Measurements from ENCODE around the gene C11orf91. TPM values are rescaled to one million over a fixed set of nuclear protein-coding genes. Genes with fewer than 3 reads are reported as not detected.

The C11orf91 gene
- total and polyA plus RNA-seq, 4 donors = not detected

DNA sequence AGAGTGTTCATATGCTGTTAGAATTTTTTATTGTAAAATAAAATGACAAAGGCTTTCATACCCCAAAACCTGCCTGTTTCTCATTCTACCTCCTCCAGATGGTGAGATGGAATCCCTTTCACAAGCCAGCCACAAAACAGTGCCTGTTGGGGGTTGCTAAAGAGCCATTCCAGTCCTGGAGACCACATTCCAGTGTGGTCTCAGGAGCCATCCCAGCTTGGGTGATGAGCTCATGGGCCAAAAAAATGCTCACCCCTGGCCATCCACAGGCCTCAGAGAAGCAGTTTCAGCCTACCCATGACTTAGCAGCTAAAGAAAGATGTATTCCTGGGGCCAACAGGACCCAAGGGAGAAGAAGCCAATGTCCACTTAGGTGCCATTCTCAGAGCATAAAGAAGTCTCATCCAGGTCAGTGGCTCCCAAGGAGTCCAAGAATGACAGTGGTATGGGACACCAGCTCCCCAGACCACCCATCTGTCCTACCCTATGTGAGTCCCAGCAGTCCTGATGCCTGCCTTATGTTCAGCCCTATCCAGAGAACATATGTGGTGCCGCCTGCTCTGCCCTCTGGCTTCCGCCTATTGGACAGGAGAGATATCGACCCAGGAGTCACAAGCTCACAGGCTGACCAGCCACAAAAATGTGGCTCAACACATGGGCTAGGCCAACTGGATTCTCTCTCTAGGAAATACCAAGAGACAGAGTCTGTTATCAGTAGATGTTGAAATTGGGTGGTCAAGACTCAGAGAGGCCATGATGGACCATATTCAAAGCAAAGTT, 26.4 kb downstream of the C11orf91 start:
- DNase-seq (ENCODE audit: low spot score) = no peak
- Histone ChIP-seq H3K4me3 (ENCODE audit: low read depth in 1 of 3, low read length in 3 of 3) (no peak overlapping the region), H3K9ac (ENCODE audit: low read depth in 1 of 2, low read length in 2 of 2) (no peak overlapping the region), H3K36me3 (ENCODE audit: control insufficient read depth in 4 of 4, insufficient read depth in 3 of 4, low read depth in 1 of 4, low read length in 3 of 4) (no peaks in the 10 kb centered on the region), H3K27me3 (ENCODE audit: control insufficient read depth in 4 of 4, insufficient read depth in 4 of 4, low read length in 3 of 4) (no peaks in the 10 kb centered on the region), H3K4me1 (ENCODE audit: control insufficient read depth in 4 of 4, insufficient read depth in 4 of 4, low read length in 3 of 4) (no peaks in the 10 kb centered on the region), H3K27ac (ENCODE audit: low read depth in 1 of 2, low read length in 2 of 2) (no peak overlapping the region), H3K9me3 (ENCODE audit: control insufficient read depth in 4 of 4, low read length in 3 of 4) (no peaks in the 10 kb centered on the region)
- WGBS = 97% methylated on average over 3 of the region's 3 CpGs
- TF ChIP-seq, protein P1, sequence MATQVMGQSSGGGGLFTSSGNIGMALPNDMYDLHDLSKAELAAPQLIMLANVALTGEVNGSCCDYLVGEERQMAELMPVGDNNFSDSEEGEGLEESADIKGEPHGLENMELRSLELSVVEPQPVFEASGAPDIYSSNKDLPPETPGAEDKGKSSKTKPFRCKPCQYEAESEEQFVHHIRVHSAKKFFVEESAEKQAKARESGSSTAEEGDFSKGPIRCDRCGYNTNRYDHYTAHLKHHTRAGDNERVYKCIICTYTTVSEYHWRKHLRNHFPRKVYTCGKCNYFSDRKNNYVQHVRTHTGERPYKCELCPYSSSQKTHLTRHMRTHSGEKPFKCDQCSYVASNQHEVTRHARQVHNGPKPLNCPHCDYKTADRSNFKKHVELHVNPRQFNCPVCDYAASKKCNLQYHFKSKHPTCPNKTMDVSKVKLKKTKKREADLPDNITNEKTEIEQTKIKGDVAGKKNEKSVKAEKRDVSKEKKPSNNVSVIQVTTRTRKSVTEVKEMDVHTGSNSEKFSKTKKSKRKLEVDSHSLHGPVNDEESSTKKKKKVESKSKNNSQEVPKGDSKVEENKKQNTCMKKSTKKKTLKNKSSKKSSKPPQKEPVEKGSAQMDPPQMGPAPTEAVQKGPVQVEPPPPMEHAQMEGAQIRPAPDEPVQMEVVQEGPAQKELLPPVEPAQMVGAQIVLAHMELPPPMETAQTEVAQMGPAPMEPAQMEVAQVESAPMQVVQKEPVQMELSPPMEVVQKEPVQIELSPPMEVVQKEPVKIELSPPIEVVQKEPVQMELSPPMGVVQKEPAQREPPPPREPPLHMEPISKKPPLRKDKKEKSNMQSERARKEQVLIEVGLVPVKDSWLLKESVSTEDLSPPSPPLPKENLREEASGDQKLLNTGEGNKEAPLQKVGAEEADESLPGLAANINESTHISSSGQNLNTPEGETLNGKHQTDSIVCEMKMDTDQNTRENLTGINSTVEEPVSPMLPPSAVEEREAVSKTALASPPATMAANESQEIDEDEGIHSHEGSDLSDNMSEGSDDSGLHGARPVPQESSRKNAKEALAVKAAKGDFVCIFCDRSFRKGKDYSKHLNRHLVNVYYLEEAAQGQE (IDR thresholded peaks at IDR 0.05) = no peak

DNA sequence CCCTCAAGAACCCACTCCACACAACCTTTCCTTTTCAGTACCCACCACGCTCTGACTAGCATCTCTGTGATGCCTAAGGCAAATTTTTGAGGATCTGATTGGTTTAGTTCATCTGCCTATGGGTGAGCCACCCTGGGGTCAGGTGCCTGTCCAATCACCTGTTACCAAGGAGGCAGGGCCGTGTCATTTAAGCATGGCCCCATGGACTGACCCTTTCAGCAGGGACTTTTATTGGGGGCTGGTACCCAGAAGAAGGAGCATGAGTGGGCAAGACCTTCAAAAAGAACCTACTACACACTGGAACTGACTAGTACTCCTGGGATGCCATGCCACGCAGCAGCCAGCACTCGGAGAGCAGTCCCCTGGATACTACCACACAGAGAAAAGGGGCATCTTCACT, 28.4 kb downstream of the C11orf91 start:
- no peaks in the 10 kb centered on the region for H3K27me3 ChIP-seq (ENCODE audit: control insufficient read depth in 4 of 4, insufficient read depth in 4 of 4, low read length in 3 of 4)
- H3K9me3 ChIP-seq (ENCODE audit: control insufficient read depth in 4 of 4, low read length in 3 of 4) = no peaks in the 10 kb centered on the region
- H3K4me1 ChIP-seq (ENCODE audit: control insufficient read depth in 4 of 4, insufficient read depth in 4 of 4, low read length in 3 of 4) = no peaks in the 10 kb centered on the region
- DNase-seq (ENCODE audit: low spot score) = no peak
- H3K36me3 ChIP-seq (ENCODE audit: control insufficient read depth in 4 of 4, insufficient read depth in 3 of 4, low read depth in 1 of 4, low read length in 3 of 4) = no peaks in the 10 kb centered on the region
- H3K4me3 ChIP-seq (ENCODE audit: low read depth in 1 of 3, low read length in 3 of 3) = no peak overlapping the region
- no peak overlapping the region for H3K27ac ChIP-seq (ENCODE audit: low read depth in 1 of 2, low read length in 2 of 2)
- WGBS = 85% methylated on average over 4 of the region's 4 CpGs
- TF ChIP-seq FOXA1 (IDR thresholded peaks at IDR 0.05) = no peak
- H3K9ac ChIP-seq (ENCODE audit: low read depth in 1 of 2, low read length in 2 of 2) = no peak overlapping the region

DNA sequence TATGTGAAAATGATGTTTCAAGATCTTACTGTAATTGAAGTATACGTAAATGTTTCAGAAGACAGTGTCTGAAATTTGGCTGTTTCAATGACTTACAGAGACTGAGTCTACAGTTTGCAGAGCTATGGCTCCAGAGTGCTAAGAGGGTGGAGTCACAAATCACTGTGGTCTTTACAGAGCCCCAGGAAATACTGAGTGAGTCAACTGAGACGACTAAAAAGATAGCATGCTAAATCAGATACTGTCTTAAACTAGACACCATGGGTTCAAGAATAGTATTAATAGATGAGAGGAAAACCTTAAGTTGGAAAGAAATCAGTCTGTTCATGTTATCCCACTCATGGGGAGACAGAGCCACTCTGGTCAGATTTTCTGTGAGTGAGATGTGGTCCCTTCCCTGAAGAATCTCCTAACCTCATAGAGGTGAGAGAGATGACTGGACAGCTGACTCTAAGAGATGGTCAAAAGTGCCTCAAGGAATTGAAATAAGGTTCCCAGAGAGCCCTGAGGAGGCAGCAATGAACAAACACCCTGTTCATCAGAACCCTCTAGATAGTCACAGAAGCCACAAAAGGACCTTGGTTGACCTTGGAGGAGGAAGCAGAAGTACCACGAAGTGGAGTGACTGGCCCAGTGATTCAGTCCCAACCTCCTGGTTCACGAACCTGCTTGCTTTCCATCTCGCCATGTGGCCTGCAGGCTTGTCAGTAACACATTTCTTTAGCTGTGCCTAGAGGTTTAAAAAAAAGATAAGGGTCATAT, 30.2 kb downstream of the C11orf91 start:
- H3K4me3 ChIP-seq (ENCODE audit: low read depth in 1 of 3, low read length in 3 of 3) = no peak overlapping the region
- DNase-seq (ENCODE audit: low spot score) = no peak
- no peaks in the 10 kb centered on the region for H3K27me3 ChIP-seq (ENCODE audit: control insufficient read depth in 4 of 4, insufficient read depth in 4 of 4, low read length in 3 of 4)
- no peaks in the 10 kb centered on the region for H3K9me3 ChIP-seq (ENCODE audit: control insufficient read depth in 4 of 4, low read length in 3 of 4)
- no peak overlapping the region for H3K9ac ChIP-seq (ENCODE audit: low read depth in 1 of 2, low read length in 2 of 2)
- no peak overlapping the region for H3K27ac ChIP-seq (ENCODE audit: low read depth in 1 of 2, low read length in 2 of 2)
- 78% methylated on average over 5 of the region's 5 CpGs for WGBS
- H3K4me1 ChIP-seq (ENCODE audit: control insufficient read depth in 4 of 4, insufficient read depth in 4 of 4, low read length in 3 of 4) = no peaks in the 10 kb centered on the region
- no peaks in the 10 kb centered on the region for H3K36me3 ChIP-seq (ENCODE audit: control insufficient read depth in 4 of 4, insufficient read depth in 3 of 4, low read depth in 1 of 4, low read length in 3 of 4)
- no peak for TF ChIP-seq HNF4G (IDR thresholded peaks at IDR 0.05)
- TF ChIP-seq, protein P1 (IDR thresholded peaks at IDR 0.05) = no peak
- no peak for TF ChIP-seq FOXA2 (IDR thresholded peaks at IDR 0.05)
- TF ChIP-seq, protein P2, sequence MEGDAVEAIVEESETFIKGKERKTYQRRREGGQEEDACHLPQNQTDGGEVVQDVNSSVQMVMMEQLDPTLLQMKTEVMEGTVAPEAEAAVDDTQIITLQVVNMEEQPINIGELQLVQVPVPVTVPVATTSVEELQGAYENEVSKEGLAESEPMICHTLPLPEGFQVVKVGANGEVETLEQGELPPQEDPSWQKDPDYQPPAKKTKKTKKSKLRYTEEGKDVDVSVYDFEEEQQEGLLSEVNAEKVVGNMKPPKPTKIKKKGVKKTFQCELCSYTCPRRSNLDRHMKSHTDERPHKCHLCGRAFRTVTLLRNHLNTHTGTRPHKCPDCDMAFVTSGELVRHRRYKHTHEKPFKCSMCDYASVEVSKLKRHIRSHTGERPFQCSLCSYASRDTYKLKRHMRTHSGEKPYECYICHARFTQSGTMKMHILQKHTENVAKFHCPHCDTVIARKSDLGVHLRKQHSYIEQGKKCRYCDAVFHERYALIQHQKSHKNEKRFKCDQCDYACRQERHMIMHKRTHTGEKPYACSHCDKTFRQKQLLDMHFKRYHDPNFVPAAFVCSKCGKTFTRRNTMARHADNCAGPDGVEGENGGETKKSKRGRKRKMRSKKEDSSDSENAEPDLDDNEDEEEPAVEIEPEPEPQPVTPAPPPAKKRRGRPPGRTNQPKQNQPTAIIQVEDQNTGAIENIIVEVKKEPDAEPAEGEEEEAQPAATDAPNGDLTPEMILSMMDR (IDR thresholded peaks at IDR 0.05; ENCODE audit: low read depth, low read length, missing input control) = no peak
- TF ChIP-seq RAD21 (IDR thresholded peaks at IDR 0.05) = no peak
- TF ChIP-seq NR2F2 (IDR thresholded peaks at IDR 0.05) = no peak
- TF ChIP-seq TAF1 (conservative IDR thresholded peaks at IDR 0.05) = no peak
- TF ChIP-seq, protein P3, sequence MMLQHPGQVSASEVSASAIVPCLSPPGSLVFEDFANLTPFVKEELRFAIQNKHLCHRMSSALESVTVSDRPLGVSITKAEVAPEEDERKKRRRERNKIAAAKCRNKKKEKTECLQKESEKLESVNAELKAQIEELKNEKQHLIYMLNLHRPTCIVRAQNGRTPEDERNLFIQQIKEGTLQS (IDR thresholded peaks at IDR 0.05) = no peak
- no peak for TF ChIP-seq EGR1 (IDR thresholded peaks at IDR 0.05; ENCODE audit: low read depth in 2 of 2)
- TF ChIP-seq, protein P4, sequence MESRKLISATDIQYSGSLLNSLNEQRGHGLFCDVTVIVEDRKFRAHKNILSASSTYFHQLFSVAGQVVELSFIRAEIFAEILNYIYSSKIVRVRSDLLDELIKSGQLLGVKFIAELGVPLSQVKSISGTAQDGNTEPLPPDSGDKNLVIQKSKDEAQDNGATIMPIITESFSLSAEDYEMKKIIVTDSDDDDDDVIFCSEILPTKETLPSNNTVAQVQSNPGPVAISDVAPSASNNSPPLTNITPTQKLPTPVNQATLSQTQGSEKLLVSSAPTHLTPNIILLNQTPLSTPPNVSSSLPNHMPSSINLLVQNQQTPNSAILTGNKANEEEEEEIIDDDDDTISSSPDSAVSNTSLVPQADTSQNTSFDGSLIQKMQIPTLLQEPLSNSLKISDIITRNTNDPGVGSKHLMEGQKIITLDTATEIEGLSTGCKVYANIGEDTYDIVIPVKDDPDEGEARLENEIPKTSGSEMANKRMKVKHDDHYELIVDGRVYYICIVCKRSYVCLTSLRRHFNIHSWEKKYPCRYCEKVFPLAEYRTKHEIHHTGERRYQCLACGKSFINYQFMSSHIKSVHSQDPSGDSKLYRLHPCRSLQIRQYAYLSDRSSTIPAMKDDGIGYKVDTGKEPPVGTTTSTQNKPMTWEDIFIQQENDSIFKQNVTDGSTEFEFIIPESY (IDR thresholded peaks at IDR 0.05) = no peak
- TF ChIP-seq JUND (IDR thresholded peaks at IDR 0.05) = no peak
- TF ChIP-seq SP1 (IDR thresholded peaks at IDR 0.05) = no peak
- no peak for TF ChIP-seq RXRA (IDR thresholded peaks at IDR 0.05)
- TF ChIP-seq YY1 (IDR thresholded peaks at IDR 0.05) = no peak

Data from liver (tissue), 9 donors.